HepG2 (cell line): ENCODE data around the gene TBXAS1. TPM values are rescaled to one million over a fixed set of nuclear protein-coding genes. Genes with fewer than 3 reads are reported as not detected.
A peak's percentile ranks its signal among the peaks of the same experiment; 100 is the strongest.

Experiments used
- FOSL2 ChIP-seq: sonication (generic); formaldehyde crosslinking; IDR thresholded peaks from 2 replicates; pipeline ENCODE4 v1.4.0; 2020; ENCODE audit warnings: missing genetic modification reagents
- HMG20A ChIP-seq: IDR thresholded peaks from 2 replicates; pipeline ENCODE4 v1.6.1; 2016; ENCODE audit warnings: borderline replicate concordance
- PHF21A ChIP-seq: sonication (generic); formaldehyde crosslinking; IDR thresholded peaks from 2 replicates; pipeline ENCODE4 v1.5.0; 2020; ENCODE audit warnings: mild to moderate bottlenecking, missing genetic modification reagents
- ZFP90 ChIP-seq: sonication (generic); formaldehyde crosslinking; IDR thresholded peaks from 2 replicates; pipeline ENCODE4 v1.8.0; 2022; ENCODE audit warnings: missing genetic modification reagents, mild to moderate bottlenecking, inconsistent platforms, borderline replicate concordance
- ZNF205 ChIP-seq: IDR thresholded peaks from 2 replicates; pipeline ENCODE4 v1.6.1; 2018; ENCODE audit warnings: missing biosample characterization, missing genetic modification reagents
- ZNF484 ChIP-seq: sonication (generic); formaldehyde crosslinking; IDR thresholded peaks from 2 replicates; pipeline ENCODE4 v1.5.1; 2020; ENCODE audit warnings: mild to moderate bottlenecking, low read depth, missing genetic modification reagents, borderline replicate concordance
- ZNF609 ChIP-seq: sonication (generic); formaldehyde crosslinking; IDR thresholded peaks from 2 replicates; pipeline ENCODE4 v1.4.0; 2020; ENCODE audit warnings: mild to moderate bottlenecking, missing genetic modification reagents, borderline replicate concordance
- polyA plus RNA-seq, 8 experiments: library from polyadenylated mRNA; depleted of rRNA in 3 of 8; stranded (reverse) in 7 of 8; unstranded in 1 of 8; fragments of >200 nt; fragmentation: Illumina TruSeq in 4 of 8; extraction: Trizol in 4 of 8; gene quantifications; 2 replicates each; pipeline versions ENCODE4 v1.2.1 to v1.2.3, GENCODE V29; 2011 to 2016; ENCODE audit warnings: low read depth in 4 of 8, missing spikeins in 1 of 8, mixed read lengths in 1 of 8; ENCODE audit not compliant: insufficient read depth in 1 of 8
- total RNA-seq, 5 experiments: library from RNA; depleted of rRNA; stranded (reverse); fragments of >200 nt; fragmentation: Illumina TruSeq; extraction: Trizol; gene quantifications; 2 replicates each; pipeline ENCODE4 v1.2.3, GENCODE V29; 2016; ENCODE audit warnings: low read depth in 1 of 5
- TF ChIP-seq, protein P1 (sequence below): sonication (generic); formaldehyde crosslinking; IDR thresholded peaks from 2 replicates; pipeline ENCODE4 v1.5.0; 2020; ENCODE audit warnings: mild to moderate bottlenecking, missing genetic modification reagents, borderline replicate concordance
- TF ChIP-seq, protein P2 (sequence below): IDR thresholded peaks from 2 replicates; pipeline ENCODE4 v1.6.1; 2016; ENCODE audit warnings: missing compliant biosample characterization, missing genetic modification reagents, borderline replicate concordance

TBXAS1 gene
- total and polyA plus RNA-seq, 2 of the 13 experiments (the other 11 are each of a cell fraction or from before 2014, with no cell fraction given) = 4.0 to 4.9 TPM

DNA sequence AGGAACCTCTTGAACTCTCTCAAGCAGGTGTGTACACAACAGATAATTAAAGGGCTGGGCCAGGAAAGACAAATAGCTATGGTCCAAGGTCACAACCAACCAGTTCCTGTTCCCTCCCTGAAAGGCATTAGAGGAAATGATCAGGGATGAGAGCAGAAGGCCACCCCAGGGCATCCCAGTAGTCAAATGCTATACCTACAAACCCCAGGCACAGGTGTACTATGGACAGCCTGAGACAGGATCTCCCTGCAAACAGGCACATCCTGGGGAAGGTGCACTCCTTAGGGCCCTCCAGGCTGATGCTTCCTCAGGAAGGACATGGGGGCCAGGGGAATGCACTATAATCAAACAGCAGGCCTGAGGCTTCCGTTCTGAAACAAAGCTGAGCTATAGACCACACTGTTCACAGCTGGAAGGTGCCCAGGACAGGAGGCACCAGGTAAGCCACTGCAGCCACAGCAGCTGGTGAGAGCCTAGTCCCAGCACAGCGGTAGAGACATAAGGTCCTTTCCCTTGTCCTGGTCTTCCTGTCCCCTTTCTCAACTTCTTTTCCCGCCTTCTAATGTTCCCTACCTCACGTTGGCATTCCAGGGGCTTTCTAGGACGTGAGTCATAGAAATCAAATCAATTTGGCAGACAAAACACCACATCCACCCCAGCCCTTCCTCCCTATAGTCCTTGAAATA, 220.4 kb downstream of the TBXAS1 start (continued):
- TF ChIP-seq, protein P1, sequence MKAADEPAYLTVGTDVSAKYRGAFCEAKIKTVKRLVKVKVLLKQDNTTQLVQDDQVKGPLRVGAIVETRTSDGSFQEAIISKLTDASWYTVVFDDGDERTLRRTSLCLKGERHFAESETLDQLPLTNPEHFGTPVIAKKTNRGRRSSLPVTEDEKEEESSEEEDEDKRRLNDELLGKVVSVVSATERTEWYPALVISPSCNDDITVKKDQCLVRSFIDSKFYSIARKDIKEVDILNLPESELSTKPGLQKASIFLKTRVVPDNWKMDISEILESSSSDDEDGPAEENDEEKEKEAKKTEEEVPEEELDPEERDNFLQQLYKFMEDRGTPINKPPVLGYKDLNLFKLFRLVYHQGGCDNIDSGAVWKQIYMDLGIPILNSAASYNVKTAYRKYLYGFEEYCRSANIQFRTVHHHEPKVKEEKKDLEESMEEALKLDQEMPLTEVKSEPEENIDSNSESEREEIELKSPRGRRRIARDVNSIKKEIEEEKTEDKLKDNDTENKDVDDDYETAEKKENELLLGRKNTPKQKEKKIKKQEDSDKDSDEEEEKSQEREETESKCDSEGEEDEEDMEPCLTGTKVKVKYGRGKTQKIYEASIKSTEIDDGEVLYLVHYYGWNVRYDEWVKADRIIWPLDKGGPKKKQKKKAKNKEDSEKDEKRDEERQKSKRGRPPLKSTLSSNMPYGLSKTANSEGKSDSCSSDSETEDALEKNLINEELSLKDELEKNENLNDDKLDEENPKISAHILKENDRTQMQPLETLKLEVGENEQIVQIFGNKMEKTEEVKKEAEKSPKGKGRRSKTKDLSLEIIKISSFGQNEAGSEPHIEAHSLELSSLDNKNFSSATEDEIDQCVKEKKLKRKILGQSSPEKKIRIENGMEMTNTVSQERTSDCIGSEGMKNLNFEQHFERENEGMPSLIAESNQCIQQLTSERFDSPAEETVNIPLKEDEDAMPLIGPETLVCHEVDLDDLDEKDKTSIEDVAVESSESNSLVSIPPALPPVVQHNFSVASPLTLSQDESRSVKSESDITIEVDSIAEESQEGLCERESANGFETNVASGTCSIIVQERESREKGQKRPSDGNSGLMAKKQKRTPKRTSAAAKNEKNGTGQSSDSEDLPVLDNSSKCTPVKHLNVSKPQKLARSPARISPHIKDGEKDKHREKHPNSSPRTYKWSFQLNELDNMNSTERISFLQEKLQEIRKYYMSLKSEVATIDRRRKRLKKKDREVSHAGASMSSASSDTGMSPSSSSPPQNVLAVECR (CRISPR knock-in tag) = peak; percentile 77; the same call in 1 of the 2 replicates
- TF ChIP-seq PHF21A (peak; percentile 99), ZNF484 (no peak), ZNF609 (CRISPR knock-in tag) (peak; percentile 98), ZNF205 (CRISPR knock-in tag) (peak; percentile 75; the same call in 1 of the 2 replicates), HMG20A (CRISPR knock-in tag) (peak; percentile 98), ZFP90 (CRISPR knock-in tag) (peak; percentile 82; the same call in 1 of the 2 replicates), FOSL2 (CRISPR knock-in tag) (peak; percentile 77)
- TF ChIP-seq, protein P2, sequence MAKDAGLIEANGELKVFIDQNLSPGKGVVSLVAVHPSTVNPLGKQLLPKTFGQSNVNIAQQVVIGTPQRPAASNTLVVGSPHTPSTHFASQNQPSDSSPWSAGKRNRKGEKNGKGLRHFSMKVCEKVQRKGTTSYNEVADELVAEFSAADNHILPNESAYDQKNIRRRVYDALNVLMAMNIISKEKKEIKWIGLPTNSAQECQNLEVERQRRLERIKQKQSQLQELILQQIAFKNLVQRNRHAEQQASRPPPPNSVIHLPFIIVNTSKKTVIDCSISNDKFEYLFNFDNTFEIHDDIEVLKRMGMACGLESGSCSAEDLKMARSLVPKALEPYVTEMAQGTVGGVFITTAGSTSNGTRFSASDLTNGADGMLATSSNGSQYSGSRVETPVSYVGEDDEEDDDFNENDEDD = peak; percentile 47; the same call in 1 of the 2 replicates
